Measurements from ENCODE around the gene ARL6IP1.
"Not testable (repeated sequence)": the region's sequence is repeated elsewhere in the genome, so short reads cannot be mapped to it uniquely, and the experiment has no call there.

ARL6IP1 gene

GRCh38 chr16:18780460-18781026 lies 20.8 kb downstream of the ARL6IP1 start:
- not testable (repeated sequence) for H3K27ac ChIP-seq (ENCODE audit: low read depth, low read length); H3K79me2 ChIP-seq (ENCODE audit: control insufficient read depth, insufficient read depth, low read length, poor library complexity); H3K9me3 ChIP-seq (ENCODE audit: insufficient read depth, low read depth, low read length); H2AK5ac ChIP-seq (ENCODE audit: low read length); H3K23ac ChIP-seq (ENCODE audit: low read length); H3K4ac ChIP-seq (ENCODE audit: low read depth, low read length); DNase-seq; H4K12ac ChIP-seq (ENCODE audit: low read depth, low read length); H3K14ac ChIP-seq (ENCODE audit: low read length); H3K4me2 ChIP-seq (ENCODE audit: low read length); H2BK120ac ChIP-seq (ENCODE audit: insufficient read depth, low read length, poor library complexity); H3K4me3 ChIP-seq (ENCODE audit: low read depth, low read length); H2BK12ac ChIP-seq (ENCODE audit: low read length); H2BK5ac ChIP-seq (ENCODE audit: low read depth, low read length, poor library complexity); H3K4me1 ChIP-seq (ENCODE audit: control insufficient read depth in 1 of 2, insufficient read depth in 2 of 2, low read length in 2 of 2); H4K91ac ChIP-seq (ENCODE audit: low read depth, low read length); H3K18ac ChIP-seq (ENCODE audit: low read length); H2AFZ ChIP-seq (ENCODE audit: insufficient read depth, low read length, poor library complexity); H3K79me1 ChIP-seq (ENCODE audit: low read length); H4K8ac ChIP-seq (ENCODE audit: low read depth, low read length); H3K9ac ChIP-seq (ENCODE audit: low read length); H3K27me3 ChIP-seq (ENCODE audit: insufficient read depth, low read length)
- H3K36me3 ChIP-seq (ENCODE audit: control insufficient read depth in 1 of 2, insufficient read depth in 2 of 2, low read length in 2 of 2), result peaks cover 19 to 30% of the 10 kb centered on the region in 2 experiments
- WGBS (ENCODE audit: extremely low coverage, insufficient coverage, insufficient read length), result no CpG with 5 or more reads among the region's 8 CpGs

DNA sequence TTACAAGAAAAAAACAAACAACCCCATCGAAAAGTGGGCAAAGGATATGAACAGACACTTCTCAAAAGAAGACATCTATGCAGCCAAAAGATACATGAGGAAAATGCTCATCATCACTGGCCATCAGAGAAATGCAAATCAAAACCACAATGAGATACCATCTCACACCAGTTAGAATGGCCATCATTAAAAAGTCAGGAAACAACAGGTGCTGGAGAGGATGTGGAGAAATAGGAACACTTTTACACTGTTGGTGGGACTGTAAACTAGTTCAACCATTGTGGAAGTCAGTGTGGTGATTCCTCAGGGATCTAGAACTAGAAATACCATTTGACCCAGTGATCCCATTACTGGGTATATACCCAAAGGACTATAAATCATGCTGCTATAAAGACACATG lies 23.7 kb downstream of the ARL6IP1 start:
- not testable (repeated sequence) for H3K79me2 ChIP-seq (ENCODE audit: control insufficient read depth, insufficient read depth, low read length, poor library complexity); H4K91ac ChIP-seq (ENCODE audit: low read depth, low read length); DNase-seq; H3K14ac ChIP-seq (ENCODE audit: low read length); H3K23ac ChIP-seq (ENCODE audit: low read length); H3K9ac ChIP-seq (ENCODE audit: low read length); H4K12ac ChIP-seq (ENCODE audit: low read depth, low read length); H3K4me2 ChIP-seq (ENCODE audit: low read length); H3K4me3 ChIP-seq (ENCODE audit: low read depth, low read length); H4K8ac ChIP-seq (ENCODE audit: low read depth, low read length); H3K18ac ChIP-seq (ENCODE audit: low read length); H3K27ac ChIP-seq (ENCODE audit: low read depth, low read length); H3K36me3 ChIP-seq (ENCODE audit: control insufficient read depth in 1 of 2, insufficient read depth in 2 of 2, low read length in 2 of 2); H3K9me3 ChIP-seq (ENCODE audit: insufficient read depth, low read depth, low read length); H2AFZ ChIP-seq (ENCODE audit: insufficient read depth, low read length, poor library complexity); H3K79me1 ChIP-seq (ENCODE audit: low read length); H2BK12ac ChIP-seq (ENCODE audit: low read length); H3K4ac ChIP-seq (ENCODE audit: low read depth, low read length); H3K27me3 ChIP-seq (ENCODE audit: insufficient read depth, low read length); H3K4me1 ChIP-seq (ENCODE audit: control insufficient read depth in 1 of 2, insufficient read depth in 2 of 2, low read length in 2 of 2); H2AK5ac ChIP-seq (ENCODE audit: low read length); H2BK120ac ChIP-seq (ENCODE audit: insufficient read depth, low read length, poor library complexity); H2BK5ac ChIP-seq (ENCODE audit: low read depth, low read length, poor library complexity)
- WGBS (ENCODE audit: extremely low coverage, insufficient coverage, insufficient read length), result no CpG with 5 or more reads among the region's 1 CpG

DNA sequence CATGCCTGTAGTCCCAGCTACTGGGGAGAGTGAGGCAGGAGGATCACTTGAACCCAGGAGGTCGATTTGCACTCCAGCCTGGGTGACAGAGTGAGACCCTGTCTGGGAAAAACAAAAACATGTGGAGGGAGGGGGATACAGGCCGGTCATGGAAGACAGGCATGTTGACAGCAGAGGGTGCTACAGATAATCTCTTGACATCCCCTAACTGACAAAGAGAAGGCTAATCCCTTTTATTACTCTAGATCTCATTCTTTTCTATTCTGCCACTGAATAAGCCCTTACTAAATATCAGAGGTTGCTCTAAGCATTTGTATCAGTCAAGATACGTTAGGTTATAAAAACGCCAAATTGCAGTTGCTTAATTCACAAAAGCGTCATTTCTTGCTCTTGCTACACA lies 25.0 kb downstream of the ARL6IP1 start:
- H3K4ac ChIP-seq (ENCODE audit: low read depth, low read length); H3K4me2 ChIP-seq (ENCODE audit: low read length); H3K23ac ChIP-seq (ENCODE audit: low read length); H2AFZ ChIP-seq (ENCODE audit: insufficient read depth, low read length, poor library complexity); H3K9ac ChIP-seq (ENCODE audit: low read length); H2BK12ac ChIP-seq (ENCODE audit: low read length); H3K27ac ChIP-seq (ENCODE audit: low read depth, low read length); H2BK120ac ChIP-seq (ENCODE audit: insufficient read depth, low read length, poor library complexity); H2AK5ac ChIP-seq (ENCODE audit: low read length); H3K18ac ChIP-seq (ENCODE audit: low read length); H3K4me3 ChIP-seq (ENCODE audit: low read depth, low read length); H4K91ac ChIP-seq (ENCODE audit: low read depth, low read length); H3K4me1 ChIP-seq (ENCODE audit: control insufficient read depth in 1 of 2, insufficient read depth in 2 of 2, low read length in 2 of 2); H4K8ac ChIP-seq (ENCODE audit: low read depth, low read length); H3K27me3 ChIP-seq (ENCODE audit: insufficient read depth, low read length); H3K36me3 ChIP-seq (ENCODE audit: control insufficient read depth in 1 of 2, insufficient read depth in 2 of 2, low read length in 2 of 2); H3K79me2 ChIP-seq (ENCODE audit: control insufficient read depth, insufficient read depth, low read length, poor library complexity); H3K14ac ChIP-seq (ENCODE audit: low read length); H3K79me1 ChIP-seq (ENCODE audit: low read length); H2BK5ac ChIP-seq (ENCODE audit: low read depth, low read length, poor library complexity); H3K9me3 ChIP-seq (ENCODE audit: insufficient read depth, low read depth, low read length); DNase-seq; H4K12ac ChIP-seq (ENCODE audit: low read depth, low read length): not testable (repeated sequence)
- WGBS (ENCODE audit: extremely low coverage, insufficient coverage, insufficient read length), result no CpG with 5 or more reads among the region's 5 CpGs

GRCh38 chr16:18774651-18775050 lies 26.7 kb downstream of the ARL6IP1 start:
- not testable (repeated sequence) for H4K12ac ChIP-seq (ENCODE audit: low read depth, low read length); H3K9me3 ChIP-seq (ENCODE audit: insufficient read depth, low read depth, low read length); H2BK12ac ChIP-seq (ENCODE audit: low read length); H2BK120ac ChIP-seq (ENCODE audit: insufficient read depth, low read length, poor library complexity); H3K4me2 ChIP-seq (ENCODE audit: low read length); H3K27ac ChIP-seq (ENCODE audit: low read depth, low read length); H3K27me3 ChIP-seq (ENCODE audit: insufficient read depth, low read length); H3K4me3 ChIP-seq (ENCODE audit: low read depth, low read length); H3K18ac ChIP-seq (ENCODE audit: low read length); H3K14ac ChIP-seq (ENCODE audit: low read length); H3K23ac ChIP-seq (ENCODE audit: low read length); H3K4me1 ChIP-seq (ENCODE audit: control insufficient read depth in 1 of 2, insufficient read depth in 2 of 2, low read length in 2 of 2); H3K4ac ChIP-seq (ENCODE audit: low read depth, low read length); H2AK5ac ChIP-seq (ENCODE audit: low read length); H3K9ac ChIP-seq (ENCODE audit: low read length); H2AFZ ChIP-seq (ENCODE audit: insufficient read depth, low read length, poor library complexity); H4K91ac ChIP-seq (ENCODE audit: low read depth, low read length); H3K36me3 ChIP-seq (ENCODE audit: control insufficient read depth in 1 of 2, insufficient read depth in 2 of 2, low read length in 2 of 2); H3K79me2 ChIP-seq (ENCODE audit: control insufficient read depth, insufficient read depth, low read length, poor library complexity); DNase-seq; H4K8ac ChIP-seq (ENCODE audit: low read depth, low read length); H3K79me1 ChIP-seq (ENCODE audit: low read length); H2BK5ac ChIP-seq (ENCODE audit: low read depth, low read length, poor library complexity)
- whole genome bisulfite sequencing (ENCODE audit: extremely low coverage, insufficient coverage, insufficient read length), result no CpG with 5 or more reads among the region's 4 CpGs

Measured in trophoblast cell (in vitro differentiated cells and primary cell).